Caki2 (cell line): ENCODE measurements around the gene FOXD1. TPM values are rescaled to one million over a fixed set of nuclear protein-coding genes. Genes with fewer than 3 reads are reported as not detected.
"Not testable (repeated sequence)": the region's sequence is repeated elsewhere in the genome, so short reads cannot be mapped to it uniquely, and the experiment has no call there.

Experiments
- DNase-seq: peaks from one replicate; pipeline ENCODE4 v3.0.0-alpha.2; 2015; ENCODE audit warnings: low read depth
- in situ Hi-C: cut with HindIII; loops from 2 replicates; pipeline ENCODE4 v1.10.0; 2016; ENCODE audit warnings: low sequenced_read_pairs, low pct_unique_long_range_greater_than_20kb, mixed read lengths
- total RNA-seq: library from RNA; depleted of rRNA; stranded (reverse); fragments of >200 nt; shearing (Covaris generic); gene quantifications from 2 replicates; pipeline ENCODE4 v1.2.3, GENCODE V29; 2014; ENCODE audit warnings: low replicate concordance

FOXD1 gene
- total RNA-seq, 1 experiment from 2014 or later, result 17.0 TPM

DNA sequence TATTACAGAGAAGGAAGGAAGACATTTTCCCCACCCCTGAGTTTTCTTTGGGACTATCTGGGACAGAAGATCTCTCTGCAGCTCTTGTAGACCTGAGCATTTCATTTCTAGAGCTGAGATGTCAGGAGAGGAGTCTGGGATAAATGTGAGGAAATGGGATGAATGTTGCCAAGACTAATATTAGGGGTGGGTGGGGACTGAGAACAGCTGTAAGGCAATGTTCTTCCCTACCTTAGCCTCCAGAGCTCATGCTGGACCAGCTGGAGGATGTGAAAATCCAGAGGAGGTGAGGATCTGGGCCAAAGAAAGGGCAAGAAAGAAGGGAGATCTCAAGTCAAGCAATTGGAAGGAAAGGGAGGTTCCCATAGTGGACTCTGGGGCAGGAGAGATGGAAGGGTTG, 23.1 kb upstream of the FOXD1 start:
- no peak for DNase-seq
- in situ Hi-C loops, result no loop called here

DNA sequence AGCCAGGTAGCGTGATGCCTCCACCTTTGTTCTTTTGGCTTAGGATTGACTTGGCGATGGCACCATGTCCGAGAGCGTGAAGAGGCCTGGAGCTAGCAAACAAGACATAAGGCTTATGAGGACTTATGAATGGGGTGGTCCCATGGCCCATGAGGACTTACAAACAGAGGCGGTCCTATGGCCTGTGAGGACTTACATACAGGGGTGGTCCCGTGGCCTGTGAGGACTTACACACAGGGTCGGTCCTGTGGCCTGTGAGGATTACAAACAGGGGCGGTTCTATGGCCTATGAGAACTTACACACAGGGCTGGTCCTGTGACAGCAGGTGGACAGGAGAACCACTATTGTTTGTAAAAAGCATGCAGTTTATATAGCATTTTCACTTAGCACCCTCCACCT, 21.3 kb upstream of the FOXD1 start:
- no peak for DNase-seq
- in situ Hi-C loops, result no loop called here

DNA sequence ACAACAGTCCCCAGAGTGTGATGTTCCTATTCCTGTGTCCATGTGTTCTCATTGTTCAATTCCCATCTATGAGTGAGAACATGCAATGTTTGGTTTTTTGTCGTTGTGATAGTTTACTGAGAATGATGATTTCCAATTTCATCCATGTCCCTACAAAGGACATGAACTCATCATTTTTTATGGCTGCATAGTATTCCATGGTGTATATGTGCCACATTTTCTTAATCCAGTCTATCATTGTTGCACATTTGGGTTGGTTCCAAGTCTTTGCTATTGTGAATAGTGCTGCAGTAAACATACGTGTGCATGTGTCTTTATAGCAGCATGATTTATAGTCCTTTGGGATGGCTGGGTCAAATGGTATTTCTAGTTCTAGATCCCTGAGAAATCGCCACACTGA, 20.1 kb upstream of the FOXD1 start:
- DNase-seq, in situ Hi-C loops: not testable (repeated sequence)

DNA sequence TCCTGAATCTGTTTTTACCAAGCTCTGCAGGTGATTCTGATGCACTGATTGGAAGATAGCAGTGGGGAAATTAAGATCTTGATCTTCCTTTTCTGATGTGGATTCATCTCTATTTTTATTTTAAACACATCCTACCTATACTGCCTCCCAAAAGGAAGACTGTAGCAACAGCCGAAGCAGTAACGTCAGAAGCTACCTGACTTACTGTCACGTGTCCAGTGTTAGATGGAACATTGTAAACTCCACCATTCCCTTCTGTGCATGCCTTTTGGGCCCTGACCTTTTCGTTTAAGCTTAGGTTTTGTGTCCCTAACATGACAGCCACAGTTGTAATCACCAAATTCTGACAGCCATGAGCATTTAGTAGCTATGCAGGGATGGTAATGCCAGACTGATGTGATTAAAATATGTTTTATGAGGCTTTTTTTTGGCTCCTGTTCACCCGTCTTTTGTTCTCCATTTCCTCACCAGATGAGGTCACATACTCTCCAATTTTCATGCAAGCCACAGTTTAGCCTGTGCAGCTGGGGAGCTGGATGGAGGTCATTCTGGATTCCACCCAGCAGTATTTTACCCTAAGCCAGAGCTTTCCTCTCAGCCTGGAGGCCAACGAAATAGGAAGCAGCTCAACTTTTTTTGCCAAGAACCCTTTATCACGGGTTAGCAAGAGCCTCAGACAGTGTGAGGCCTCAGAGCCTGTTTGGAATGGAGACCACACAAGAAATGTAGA, 15.6 kb upstream of the FOXD1 start:
- DNase-seq, result no peak
- in situ Hi-C loops, result no loop called here

DNA sequence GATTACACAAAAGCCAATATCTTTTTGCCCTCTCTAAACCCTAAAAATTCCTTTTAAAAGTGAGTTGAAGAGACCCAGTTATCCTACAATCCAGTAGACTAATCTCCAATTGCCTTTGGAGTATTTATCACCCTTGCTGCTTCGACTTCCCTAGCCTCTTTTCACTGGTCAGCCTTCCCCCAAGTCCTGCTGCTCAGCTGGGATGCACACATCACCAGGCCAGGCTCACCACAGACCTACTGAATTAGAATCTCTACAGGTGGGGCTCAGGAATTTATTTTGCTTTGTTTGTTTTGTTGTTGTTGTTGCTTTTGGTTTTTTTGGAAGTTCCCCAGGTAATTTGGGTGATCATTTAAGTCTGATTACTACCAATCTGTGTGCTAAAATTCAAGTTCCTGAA, 11.6 kb upstream of the FOXD1 start:
- in situ Hi-C loops, result no loop called here
- no peak for DNase-seq

DNA sequence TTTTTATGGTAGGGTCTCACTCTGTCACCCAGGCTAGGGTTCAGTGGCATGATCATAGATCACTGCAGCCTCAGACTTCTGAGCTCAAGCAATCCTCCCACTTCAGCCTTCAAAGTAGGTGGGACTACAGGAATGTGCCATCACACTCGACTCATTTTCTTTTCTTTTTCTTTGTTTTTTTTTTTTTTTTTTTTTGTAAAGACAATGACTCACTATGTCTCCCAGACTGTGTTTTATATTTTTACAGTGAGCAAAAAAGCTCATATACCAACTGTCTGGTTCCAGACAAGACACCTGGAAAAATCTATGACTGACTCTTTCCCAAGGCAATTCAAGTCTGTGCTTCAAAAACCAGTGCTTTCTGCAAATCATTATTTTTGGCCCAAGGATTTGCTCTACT, 10.8 kb upstream of the FOXD1 start:
- DNase-seq, result peak; percentile 60
- in situ Hi-C loops, result no loop called here

DNA sequence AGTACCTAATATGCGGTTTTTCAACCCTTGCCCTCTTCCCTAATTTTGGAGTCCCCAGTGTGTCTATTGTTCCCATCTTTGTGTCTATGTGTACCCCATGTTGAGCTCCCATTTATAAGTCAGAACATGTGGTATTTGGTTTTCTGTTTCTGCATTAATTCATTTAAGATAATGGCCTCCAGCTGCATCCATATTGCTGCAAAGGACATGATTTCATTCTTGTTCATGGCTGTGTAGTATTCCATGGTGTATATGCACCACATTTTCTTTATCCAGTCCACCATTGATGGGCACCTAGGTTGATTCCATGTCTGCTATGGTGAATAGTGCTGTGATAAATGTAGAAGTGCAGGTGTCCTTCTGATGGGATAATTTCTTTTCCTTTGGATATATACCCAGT, 7.9 kb upstream of the FOXD1 start:
- DNase-seq, in situ Hi-C loops: not testable (repeated sequence)

DNA sequence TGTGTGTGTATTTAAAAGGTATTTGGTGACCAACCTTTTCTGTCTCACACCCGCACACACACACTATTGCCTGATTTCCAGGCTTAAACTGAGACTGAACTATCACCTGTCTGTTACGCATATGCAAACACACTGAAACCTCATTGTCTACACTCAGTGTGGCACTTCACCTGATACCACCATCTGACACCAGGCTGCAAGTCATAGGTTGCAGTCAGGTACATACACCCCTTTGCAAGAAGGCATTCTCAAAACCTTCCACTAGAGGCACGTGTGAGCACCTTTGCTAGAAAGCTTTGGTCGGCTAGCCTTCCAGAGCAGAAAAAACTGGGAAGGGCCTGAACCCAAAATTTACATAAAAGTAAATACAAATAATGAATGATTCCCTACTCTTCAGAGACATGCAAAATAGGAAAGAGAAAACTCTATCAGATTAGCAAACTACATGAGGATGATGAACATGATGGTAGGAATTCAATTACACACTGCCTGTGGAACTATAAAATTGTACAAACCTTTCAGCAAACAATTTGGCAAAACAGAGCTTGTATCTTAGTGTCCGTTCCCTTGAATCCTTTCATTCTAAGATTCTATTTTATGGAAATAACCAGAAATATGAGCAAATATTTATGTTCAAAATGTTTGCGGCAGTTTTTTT, 5.9 kb upstream of the FOXD1 start:
- peak; percentile 58 for DNase-seq
- in situ Hi-C loops, result no loop called here

DNA sequence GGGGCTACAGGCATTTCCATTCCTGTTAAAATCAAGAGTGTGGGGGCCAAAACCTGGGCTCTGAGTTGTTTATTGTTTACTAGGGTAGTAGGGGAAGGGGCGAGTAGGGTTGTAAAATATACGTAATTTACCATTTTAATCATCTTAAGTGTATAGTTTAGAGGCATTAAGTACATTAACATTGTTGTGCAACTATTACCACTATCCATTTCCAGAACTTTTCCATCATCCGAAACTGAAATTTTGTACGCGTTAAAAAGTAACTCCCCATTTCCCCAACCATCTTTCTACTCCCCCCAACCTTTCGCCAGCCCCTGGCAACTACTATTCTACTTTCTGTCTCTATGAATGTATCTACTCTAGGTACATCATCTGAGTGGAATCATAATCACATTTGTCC, 3.6 kb upstream of the FOXD1 start:
- in situ Hi-C loops, result no loop called here
- no peak for DNase-seq

DNA sequence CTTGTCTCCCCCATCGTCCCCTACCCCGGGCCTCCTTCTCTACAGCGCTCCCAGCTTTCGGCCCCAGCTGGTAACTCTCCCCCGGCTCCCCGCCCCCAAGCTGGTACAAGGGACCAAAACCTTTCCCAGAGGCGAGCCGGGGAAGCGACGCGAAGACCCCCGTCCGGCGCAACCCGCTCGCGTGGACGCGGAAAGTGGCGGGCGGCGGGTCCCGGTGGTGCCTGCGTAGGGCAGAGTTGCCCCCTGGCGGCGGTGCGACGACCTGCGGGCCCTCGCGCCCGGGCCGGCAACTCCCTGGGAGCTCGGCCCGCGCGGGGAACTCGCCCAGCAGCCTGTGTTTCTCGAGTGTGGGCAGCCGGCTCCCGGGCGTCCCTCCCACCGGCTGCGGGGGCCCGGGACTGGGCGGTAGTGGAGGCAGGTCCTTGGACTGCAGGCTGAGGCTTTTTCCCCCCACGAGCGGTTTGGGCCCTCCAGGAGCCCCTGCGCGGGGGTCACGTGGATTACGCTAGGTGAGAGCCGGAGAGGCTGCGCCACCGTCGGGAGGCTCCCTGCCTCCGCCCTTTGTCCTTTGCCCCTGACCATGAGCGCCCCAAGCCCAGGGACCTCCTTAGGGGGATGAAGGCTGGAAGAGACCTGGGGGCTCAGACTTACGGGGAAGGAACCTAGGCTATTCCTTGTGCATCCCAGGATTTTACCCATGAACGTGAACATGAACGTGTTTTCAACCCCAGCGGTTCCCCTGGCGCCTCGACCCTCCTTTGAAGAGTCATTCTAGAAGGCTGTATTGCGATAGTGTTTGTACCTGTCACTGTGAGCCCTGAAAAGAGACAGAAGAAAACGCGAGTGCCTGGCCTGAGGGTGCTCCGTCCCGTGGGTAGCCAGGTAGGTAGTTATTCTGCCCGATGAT, 2.9 kb upstream of the FOXD1 start:
- peak; percentile 46 for DNase-seq
- in situ Hi-C loops, result no loop called here

DNA sequence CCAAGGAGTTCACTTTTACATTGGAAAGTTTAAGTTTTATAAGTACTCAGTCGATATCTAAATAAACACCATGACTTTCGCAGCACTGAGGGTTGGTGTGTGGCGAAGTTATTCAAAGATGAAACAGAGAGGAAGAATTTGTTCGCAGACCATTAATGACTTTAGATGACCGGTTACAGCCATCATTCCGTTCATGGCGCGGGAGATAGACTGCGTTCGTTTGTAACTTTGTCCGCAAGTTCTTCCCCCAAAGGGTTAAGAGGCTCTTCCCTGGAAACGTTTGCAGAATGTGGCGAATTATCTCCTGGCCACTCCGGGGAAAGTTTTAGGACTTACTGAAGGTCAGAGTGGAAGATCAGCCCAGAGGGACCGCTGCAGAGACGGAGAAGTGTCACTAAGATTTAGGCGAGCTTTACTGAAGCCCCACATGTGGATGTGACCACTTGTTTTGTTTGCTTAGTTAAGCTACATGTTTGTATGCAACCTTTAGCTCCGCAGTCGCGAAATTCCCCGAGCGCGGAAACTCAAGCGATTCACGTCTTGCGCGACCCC, 2.2 kb upstream of the FOXD1 start:
- in situ Hi-C loops, result no loop called here
- no peak for DNase-seq

DNA sequence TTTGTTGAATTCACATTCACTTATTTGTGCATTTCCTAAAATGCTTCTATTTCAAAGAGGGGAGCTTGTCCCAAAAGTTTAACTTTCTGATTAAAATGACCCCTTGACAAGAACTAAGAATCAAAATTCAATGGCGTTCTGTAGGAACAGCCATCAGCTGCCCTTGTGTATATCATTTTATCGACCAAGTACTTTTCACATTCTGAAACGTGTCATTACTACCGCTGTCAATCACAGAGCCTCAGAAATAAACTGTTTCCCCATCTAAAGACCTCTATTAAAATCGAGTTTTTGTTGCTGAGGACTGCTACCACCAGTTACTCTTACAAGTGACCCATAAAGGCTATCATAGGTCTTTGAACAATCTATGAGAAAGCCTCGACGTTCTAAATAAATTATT, 1.6 kb upstream of the FOXD1 start:
- in situ Hi-C loops, result no loop called here
- DNase-seq, result no peak

DNA sequence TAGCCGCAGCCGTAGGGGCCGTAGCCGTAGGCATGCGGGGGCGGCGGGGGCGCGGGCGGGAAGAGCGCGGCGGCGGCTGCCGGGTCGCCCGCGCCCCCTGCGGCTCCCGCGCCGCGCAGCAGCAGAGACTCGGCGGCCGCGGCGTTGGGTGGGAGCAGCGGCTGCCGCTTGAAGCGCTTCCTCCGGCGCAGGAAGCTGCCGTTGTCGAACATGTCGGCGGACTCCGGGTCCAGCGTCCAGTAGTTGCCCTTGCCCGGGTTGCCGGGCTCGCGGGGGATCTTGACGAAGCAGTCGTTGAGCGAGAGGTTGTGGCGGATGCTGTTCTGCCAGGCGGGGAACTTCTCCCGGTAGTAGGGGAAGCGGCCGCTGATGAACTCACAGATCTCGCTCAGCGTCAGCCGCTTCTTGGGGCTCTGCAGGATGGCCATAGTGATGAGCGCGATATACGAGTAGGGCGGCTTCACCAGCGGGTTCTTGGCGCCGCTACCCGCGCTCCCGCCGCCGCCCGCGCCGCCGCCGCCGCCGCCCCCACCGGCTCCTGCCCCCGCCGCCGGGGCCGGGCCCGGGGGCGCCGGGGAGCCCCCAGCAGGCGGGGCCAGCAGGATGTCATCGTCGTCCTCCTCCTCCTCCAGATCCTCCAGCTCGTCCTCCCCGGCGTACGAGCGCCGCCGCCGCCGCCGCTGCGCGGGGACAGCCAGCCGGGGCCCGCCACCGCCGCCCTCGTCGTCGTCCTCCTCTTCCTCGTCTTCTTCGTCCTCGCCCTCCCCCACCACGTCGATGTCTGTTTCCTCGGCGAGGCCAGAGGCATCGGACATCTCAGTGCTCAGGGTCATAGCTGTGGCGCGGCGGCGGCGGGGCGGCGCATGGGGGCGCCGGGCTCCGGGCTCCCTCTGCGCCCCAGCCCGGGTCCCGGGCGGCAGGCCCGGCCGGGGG, 781 bp downstream of the FOXD1 start:
- peak; percentile 67 for DNase-seq
- in situ Hi-C loops, result no loop called here

DNA sequence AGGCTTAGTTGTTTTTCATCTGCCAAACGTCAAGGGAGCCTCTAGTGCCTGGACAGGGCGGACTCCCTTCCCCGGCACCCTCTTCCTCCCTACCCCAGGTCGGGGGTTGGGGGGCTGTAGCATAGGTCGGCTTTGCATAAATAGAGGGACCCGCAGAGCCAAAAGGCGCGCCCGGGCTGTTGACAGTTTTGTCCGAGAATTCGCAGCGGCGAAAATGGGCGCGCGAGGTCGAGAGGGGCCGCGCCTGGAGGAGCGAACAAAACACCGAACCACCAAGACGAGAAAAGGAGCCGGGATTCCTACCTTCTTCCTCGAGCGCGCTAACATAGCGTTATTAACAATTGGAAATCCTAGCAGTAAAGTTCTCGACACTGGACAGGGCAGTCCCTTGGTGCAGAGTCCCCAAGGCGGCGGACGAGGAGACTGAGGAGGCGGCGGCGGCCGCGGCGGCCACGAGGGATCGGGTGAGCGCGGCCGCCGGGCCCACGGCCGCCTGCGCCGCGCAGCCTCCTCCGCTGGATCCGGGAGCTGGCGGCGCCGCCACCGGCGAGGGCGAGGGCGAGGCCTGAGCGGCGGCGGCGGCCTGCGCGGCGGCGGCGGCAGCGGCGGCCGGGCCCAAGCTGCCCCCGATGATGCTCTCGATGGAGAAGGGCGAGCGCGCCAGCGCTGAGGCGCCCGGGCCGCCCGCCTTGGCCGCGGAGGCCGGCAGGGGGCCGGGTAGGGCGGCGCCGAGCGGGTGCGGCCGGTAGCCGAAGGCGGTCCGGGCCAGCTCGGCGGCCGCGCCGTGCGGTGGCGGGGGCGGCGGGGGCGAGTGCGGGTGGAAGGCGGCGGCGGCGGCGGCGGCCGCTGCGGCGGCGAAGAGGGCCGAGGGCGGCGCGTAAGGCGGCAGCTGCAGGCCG, 1.7 kb downstream of the FOXD1 start:
- DNase-seq, result peak; percentile 44

DNA sequence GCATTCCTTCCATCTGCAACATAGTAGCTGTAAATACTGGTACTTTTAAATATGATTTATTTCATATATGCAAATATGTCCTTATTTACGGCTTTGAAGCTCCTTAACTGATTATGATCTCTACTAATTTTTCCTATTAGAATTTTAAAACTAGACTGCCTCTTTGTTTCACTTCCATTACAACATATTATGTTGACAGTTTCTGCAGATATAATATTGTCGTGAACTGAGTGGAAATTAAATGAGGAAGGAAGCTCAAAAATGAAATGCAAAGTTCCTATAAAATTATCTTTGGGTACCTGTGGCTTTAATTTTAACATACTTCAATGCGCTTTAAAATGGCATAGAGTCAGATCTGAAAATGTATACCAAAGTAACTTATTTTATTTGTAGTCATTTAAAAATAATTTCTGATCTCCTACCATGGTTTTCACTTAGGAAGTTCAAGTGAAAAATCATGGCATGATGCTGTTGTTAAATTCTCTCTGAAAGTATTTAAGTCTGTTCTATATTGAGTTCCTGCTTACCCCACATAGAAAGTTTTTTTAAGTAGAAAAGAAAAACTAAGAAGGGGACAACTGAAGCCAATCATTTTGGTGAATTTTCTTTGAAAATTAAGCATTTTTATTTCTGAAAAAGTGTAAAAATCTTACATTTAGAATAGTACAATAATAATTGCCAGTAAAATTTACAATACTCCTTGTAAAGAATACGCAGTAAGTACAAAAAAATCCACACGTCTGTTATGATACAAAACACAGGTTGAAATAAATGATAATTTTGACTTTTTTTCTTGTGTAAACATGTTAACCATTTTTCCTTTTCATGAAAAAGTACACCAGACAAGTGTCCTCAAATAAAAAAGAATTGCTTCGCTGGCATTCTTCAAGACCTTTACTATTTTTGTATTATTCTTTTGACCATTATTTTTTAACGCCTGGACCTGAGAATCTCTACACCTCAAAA, 2.6 kb downstream of the FOXD1 start:
- DNase-seq, result no peak
- in situ Hi-C loops, result no loop called here

More for the DNA sequence above, 1.7 kb downstream of the FOXD1 start:
- in situ Hi-C loops, result no loop called here
